Measurements from ENCODE around the gene C11orf68. TPM values are rescaled to one million over a fixed set of nuclear protein-coding genes. Genes with fewer than 3 reads are reported as not detected.

C11orf68 gene
- total RNA-seq, 3 donors from 2014 or later: 24.9 to 42.2 (median 28.8) TPM

- intact Hi-C loops (cut with DNase I, micrococcal nuclease): no loop called here
- Histone ChIP-seq H3K36me3 (ENCODE audit: low read depth) (peaks cover 4% of the 10 kb centered on the region), H3K4me1 (ENCODE audit: low read depth) (peaks cover 10% of the 10 kb centered on the region), H3K4me3 (no peak overlapping the region), H3K9me3 (no peaks in the 10 kb centered on the region)
- no peak for ATAC-seq
- no peak for TF ChIP-seq CTCF (IDR thresholded peaks at IDR 0.05)
- DNase-seq: peak in 2 of 3 donors; percentile 28 to 58
Measured at GRCh38 chr11:65870706-65871681, 47.9 kb downstream of the C11orf68 start.

- ATAC-seq (no peak), DNase-seq (no peak)
- Histone ChIP-seq H3K4me3 (no peak overlapping the region), H3K9me3 (no peaks in the 10 kb centered on the region), H3K4me1 (ENCODE audit: low read depth) (peaks cover 10% of the 10 kb centered on the region), H3K36me3 (ENCODE audit: low read depth) (peaks cover 4% of the 10 kb centered on the region)
- TF ChIP-seq CTCF (IDR thresholded peaks at IDR 0.05): no peak
- intact Hi-C loops (cut with DNase I, micrococcal nuclease): no loop called here
Measured at GRCh38 chr11:65870307-65870658, 48.6 kb downstream of the C11orf68 start.

GRCh38 chr11:65869643-65870306, 49.1 kb downstream of the C11orf68 start:
- TF ChIP-seq CTCF (IDR thresholded peaks at IDR 0.05): no peak
- no peak overlapping the region for H3K4me3 ChIP-seq
- H3K9me3 ChIP-seq: no peaks in the 10 kb centered on the region
- peaks cover 4% of the 10 kb centered on the region for H3K36me3 ChIP-seq (ENCODE audit: low read depth)
- intact Hi-C loops (cut with DNase I, micrococcal nuclease): no loop called here
- peak in 1 of 3 donors; percentile 43 for DNase-seq
- ATAC-seq: no peak
- peaks cover 10% of the 10 kb centered on the region for H3K4me1 ChIP-seq (ENCODE audit: low read depth)

- H3K36me3 ChIP-seq (ENCODE audit: low read depth): peaks cover 4% of the 10 kb centered on the region
- intact Hi-C loops (cut with DNase I, micrococcal nuclease): no loop called here
- H3K4me3 ChIP-seq: no peak overlapping the region
- ATAC-seq (no peak), DNase-seq (no peak)
- no peak for TF ChIP-seq CTCF (IDR thresholded peaks at IDR 0.05)
- peaks cover 7% of the 10 kb centered on the region for H3K4me1 ChIP-seq (ENCODE audit: low read depth)
- H3K9me3 ChIP-seq: no peaks in the 10 kb centered on the region
Measured at GRCh38 chr11:65868907-65869306, 50.0 kb downstream of the C11orf68 start.

- H3K4me1 ChIP-seq (ENCODE audit: low read depth): peaks cover 4% of the 10 kb centered on the region
- peak in 1 of 3 donors; percentile 51 for DNase-seq
- intact Hi-C loops (cut with DNase I, micrococcal nuclease): no loop called here
- no peak overlapping the region for H3K4me3 ChIP-seq
- H3K9me3 ChIP-seq: no peaks in the 10 kb centered on the region
- TF ChIP-seq CTCF (IDR thresholded peaks at IDR 0.05): no peak
- H3K36me3 ChIP-seq (ENCODE audit: low read depth): peaks cover 4% of the 10 kb centered on the region
- ATAC-seq: no peak
Measured at GRCh38 chr11:65868076-65868667, 50.7 kb downstream of the C11orf68 start.
